AG04450 (cell line): ENCODE measurements around the gene EPB41. TPM values are rescaled to one million over a fixed set of nuclear protein-coding genes. Genes with fewer than 3 reads are reported as not detected.
"Not testable (repeated sequence)": the region's sequence is repeated elsewhere in the genome, so short reads cannot be mapped to it uniquely, and the experiment has no call there.

ENCODE experiments used
- CTCF ChIA-PET: fragments of 300-600, 350-600 bp; formaldehyde crosslinking; extraction: SDS; loops from one replicate; lab custom pipeline; 2022; ENCODE audit warnings: antibody characterized with exemption, inconsistent platforms; lab: Charles Lee
- POLR2A ChIA-PET: fragments of 350-600 bp; formaldehyde crosslinking; extraction: SDS; loops from one replicate; lab custom pipeline; 2021; ENCODE audit warnings: antibody characterized with exemption, inconsistent platforms; lab: Yijun Ruan, JAX
- DNase-seq: peaks from one replicate; pipeline ENCODE4 v3.0.0-alpha.2; 2011; ENCODE audit warnings: low read depth, low spot score
- H3K27ac ChIP-seq: one replicate; pipeline ENCODE4 v1.5.1; 2012; ENCODE audit warnings: low read depth, low read length, control low read depth
- H3K27me3 ChIP-seq: one replicate; pipeline ENCODE4 v1.6.0; 2012; ENCODE audit warnings: low read length; ENCODE audit not compliant: control insufficient read depth, insufficient read depth
- H3K4me3 ChIP-seq: 2 replicates; pipeline ENCODE4 v1.5.1; 2011; ENCODE audit warnings: mild to moderate bottlenecking, low read depth, low read length, control low read depth
- H3K9me3 ChIP-seq: 2 replicates; pipeline ENCODE4 v1.5.1; 2012; ENCODE audit warnings: low read length; ENCODE audit not compliant: control insufficient read depth, insufficient read depth
- polyA plus RNA-seq: library from polyadenylated mRNA; depleted of rRNA; stranded (reverse); fragments of >200 nt; gene quantifications from 2 replicates; pipeline ENCODE4 v1.2.3, GENCODE V29; 2011
- TF ChIP-seq, protein P1 (sequence below): IDR thresholded peaks from 2 replicates; pipeline ENCODE4 v1.5.1; 2011; ENCODE audit warnings: low read depth, low read length, control low read depth, inconsistent platforms

The EPB41 gene
- polyA plus RNA-seq, 1 experiment = 7.8 TPM

DNA sequence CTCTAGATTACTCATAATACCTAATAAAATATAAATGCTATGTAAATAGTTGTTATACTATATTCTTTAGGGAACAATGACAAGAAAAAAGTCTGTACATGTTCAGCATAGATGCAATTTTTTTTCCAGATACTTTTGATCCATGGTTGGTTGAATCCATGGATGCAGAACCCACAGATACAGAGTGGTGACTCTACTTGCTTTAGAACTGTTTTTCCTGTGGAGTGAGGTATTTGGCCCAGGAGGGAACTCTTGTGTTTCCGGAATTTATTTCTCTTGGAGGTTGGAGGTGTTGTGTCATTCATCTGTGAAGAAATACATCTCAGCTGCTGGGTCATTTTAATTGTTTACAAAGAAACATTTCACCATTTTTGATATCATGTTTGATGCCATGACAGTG lies 180.6 kb downstream of the EPB41 start:
- TF ChIP-seq, protein P1, sequence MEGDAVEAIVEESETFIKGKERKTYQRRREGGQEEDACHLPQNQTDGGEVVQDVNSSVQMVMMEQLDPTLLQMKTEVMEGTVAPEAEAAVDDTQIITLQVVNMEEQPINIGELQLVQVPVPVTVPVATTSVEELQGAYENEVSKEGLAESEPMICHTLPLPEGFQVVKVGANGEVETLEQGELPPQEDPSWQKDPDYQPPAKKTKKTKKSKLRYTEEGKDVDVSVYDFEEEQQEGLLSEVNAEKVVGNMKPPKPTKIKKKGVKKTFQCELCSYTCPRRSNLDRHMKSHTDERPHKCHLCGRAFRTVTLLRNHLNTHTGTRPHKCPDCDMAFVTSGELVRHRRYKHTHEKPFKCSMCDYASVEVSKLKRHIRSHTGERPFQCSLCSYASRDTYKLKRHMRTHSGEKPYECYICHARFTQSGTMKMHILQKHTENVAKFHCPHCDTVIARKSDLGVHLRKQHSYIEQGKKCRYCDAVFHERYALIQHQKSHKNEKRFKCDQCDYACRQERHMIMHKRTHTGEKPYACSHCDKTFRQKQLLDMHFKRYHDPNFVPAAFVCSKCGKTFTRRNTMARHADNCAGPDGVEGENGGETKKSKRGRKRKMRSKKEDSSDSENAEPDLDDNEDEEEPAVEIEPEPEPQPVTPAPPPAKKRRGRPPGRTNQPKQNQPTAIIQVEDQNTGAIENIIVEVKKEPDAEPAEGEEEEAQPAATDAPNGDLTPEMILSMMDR = no peak
- no peak overlapping the region for H3K4me3 ChIP-seq
- H3K27me3 ChIP-seq = no peaks in the 10 kb centered on the region
- CTCF ChIA-PET = no interaction called here
- no peak for DNase-seq
- H3K27ac ChIP-seq = no peak overlapping the region
- H3K9me3 ChIP-seq = no peaks in the 10 kb centered on the region
- POLR2A ChIA-PET = no interaction called here

DNA sequence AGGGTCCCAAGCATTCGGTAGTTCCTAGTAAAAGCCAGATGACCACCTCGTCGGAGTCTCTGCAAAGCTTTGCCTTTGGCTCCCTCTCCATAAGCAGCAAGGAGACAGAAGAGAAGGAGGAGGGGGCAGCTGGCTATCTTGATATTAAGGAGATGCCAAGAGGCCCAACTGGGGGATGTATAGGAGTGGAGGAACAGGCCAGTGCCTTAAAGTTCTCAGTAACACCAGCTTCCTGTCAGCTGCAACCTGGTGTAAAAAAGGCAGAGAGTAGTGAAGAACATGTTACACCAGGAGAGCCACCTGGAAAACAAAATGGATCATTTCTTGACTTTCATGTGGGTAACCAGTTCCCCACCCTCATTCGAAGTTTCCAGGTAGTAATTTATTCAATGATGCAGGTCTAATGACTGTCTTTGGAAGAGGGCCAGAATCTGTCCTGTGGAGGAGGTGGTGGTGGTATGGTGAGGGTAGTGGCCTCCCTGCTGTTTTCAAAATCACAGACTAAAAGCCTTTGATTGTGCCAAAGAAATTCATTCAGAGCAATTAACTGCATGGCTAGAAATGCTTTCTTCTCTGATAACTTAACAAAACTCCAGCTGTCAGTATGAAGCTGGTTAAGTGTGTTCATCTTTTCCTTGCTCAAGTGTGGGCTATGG lies 182.0 kb downstream of the EPB41 start:
- H3K4me3 ChIP-seq = no peak overlapping the region
- H3K27me3 ChIP-seq = no peaks in the 10 kb centered on the region
- ChIA-PET POLR2A (no interaction called here), CTCF (interaction anchor here (0.6 to 1.1 kb wide), 3 partner anchors 8 to 304 kb away, joined by 3 to 7 read pairs (median 4); no protein-coding TSS in a partner anchor)
- DNase-seq = no peak
- no peak overlapping the region for H3K27ac ChIP-seq
- TF ChIP-seq, protein P1 = no peak
- H3K9me3 ChIP-seq = no peaks in the 10 kb centered on the region

DNA sequence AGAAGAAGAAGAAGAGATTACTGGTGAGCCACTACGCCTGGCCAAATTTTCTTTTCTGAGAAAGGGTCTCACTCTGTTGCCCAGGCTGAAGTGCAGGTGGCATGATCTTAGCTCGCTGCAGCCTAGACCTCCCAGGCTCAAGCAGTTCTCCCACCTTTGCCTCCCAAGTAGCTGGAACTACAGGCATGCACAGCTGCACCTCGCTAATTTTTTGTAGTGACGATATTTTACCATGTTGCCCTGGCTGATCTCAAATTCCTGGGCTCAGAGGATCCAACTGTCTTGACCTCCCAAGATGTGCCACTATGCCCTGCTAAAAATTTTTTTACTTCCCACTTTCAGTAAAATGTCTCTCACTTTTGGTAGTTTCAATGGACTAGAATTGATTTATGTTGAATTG lies 184.9 kb downstream of the EPB41 start:
- TF ChIP-seq, protein P1 = no peak
- Histone ChIP-seq H3K27ac (no peak overlapping the region), H3K27me3 (no peaks in the 10 kb centered on the region), H3K9me3 (no peaks in the 10 kb centered on the region), H3K4me3 (no peak overlapping the region)
- no peak for DNase-seq
- ChIA-PET CTCF (no interaction called here), POLR2A (no interaction called here)

DNA sequence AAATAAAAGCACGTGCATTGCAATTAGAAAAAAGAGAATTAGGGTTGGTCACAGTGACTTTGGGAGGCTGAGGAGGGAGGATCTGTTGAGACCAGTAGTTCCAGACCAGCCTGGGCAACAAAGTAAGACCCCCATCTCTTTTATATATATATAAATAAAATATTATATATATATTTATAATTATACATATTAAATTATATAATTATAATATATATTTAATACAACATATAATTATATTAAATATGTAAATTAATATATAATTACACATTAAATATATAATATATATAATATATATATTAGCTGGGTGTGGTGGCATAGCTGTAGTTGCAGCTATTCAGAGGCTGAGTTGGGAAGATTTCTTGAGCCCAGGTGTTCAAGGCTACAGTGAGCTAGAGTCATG lies 186.1 kb downstream of the EPB41 start:
- DNase-seq = no peak
- Histone ChIP-seq H3K27me3 (no peaks in the 10 kb centered on the region), H3K9me3 (no peaks in the 10 kb centered on the region), H3K4me3 (no peak overlapping the region), H3K27ac (no peak overlapping the region)
- ChIA-PET POLR2A (no interaction called here), CTCF (interaction anchor here (0.7 kb wide), 1 partner anchor 224 kb away, joined by 3 read pairs; no protein-coding TSS in a partner anchor)
- TF ChIP-seq, protein P1 = no peak

DNA sequence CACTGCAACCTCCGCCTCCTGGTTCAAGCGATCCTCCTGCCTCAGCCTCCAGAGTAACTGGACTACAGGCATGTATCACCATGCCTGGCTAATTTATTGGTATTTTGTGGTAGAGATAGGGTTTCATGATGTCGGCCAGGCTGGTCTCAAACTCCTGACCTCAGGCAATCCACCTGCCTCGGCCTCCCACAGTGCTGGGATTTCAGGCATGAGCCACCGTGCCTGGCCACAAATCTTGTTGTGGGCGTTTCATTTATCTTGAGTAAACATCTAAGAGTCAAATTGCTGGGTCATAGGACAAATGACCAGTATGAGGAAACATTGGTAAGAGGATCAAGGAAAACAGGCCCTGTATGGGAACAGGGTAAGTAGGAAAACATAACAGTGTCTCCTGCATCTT lies 191.5 kb downstream of the EPB41 start:
- H3K27me3 ChIP-seq = no peaks in the 10 kb centered on the region
- DNase-seq = no peak
- H3K27ac ChIP-seq = no peak overlapping the region
- POLR2A ChIA-PET = no interaction called here
- H3K4me3 ChIP-seq = no peak overlapping the region
- TF ChIP-seq, protein P1 = no peak
- CTCF ChIA-PET = interaction anchor here (0.5 kb wide), 1 partner anchor 462 kb away, joined by 5 read pairs; no protein-coding TSS in a partner anchor
- no peaks in the 10 kb centered on the region for H3K9me3 ChIP-seq

DNA sequence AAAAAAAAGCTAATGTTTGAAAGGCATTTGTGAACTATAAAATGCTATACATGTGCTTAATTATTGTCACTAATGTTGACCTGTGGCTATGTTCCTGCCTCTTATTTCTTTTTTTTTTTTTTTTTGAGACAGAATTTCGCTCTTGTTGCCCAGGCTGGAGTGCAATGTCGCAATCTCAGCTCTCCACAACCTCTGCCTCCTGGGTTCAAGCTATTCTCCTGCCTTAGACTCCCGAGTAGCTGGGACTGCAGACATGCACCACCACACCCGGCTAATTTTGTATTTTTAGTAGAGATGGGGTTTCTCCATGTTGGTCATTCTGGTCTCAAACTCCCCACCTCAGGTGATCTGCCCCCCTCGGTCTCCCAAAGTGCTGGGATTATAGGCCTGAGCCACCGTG lies 193.7 kb downstream of the EPB41 start:
- POLR2A ChIA-PET = interaction anchor here (0.6 kb wide), 1 partner anchor 194 kb away, joined by 4 read pairs; no protein-coding TSS in a partner anchor

More for the DNA sequence above, 193.7 kb downstream of the EPB41 start:
- DNase-seq, H3K9me3 ChIP-seq, H3K4me3 ChIP-seq, H3K27me3 ChIP-seq, H3K27ac ChIP-seq: not testable (repeated sequence)
- CTCF ChIA-PET = interaction anchor here (0.7 to 1.4 kb wide), 3 partner anchors 9 to 226 kb away, joined by 3 to 4 read pairs (median 4); no protein-coding TSS in a partner anchor
